ENCODE measurements around the gene MBP.
A peak's percentile ranks its signal among the peaks of the same experiment; 100 is the strongest.

The MBP gene

GRCh38 chr18:77079088-77079487 is 53.5 kb downstream of the MBP start:
- DNase-seq (ENCODE audit: insufficient read length, low spot score) (no peak), FAIRE-seq (peak; percentile 73)
- TF ChIP-seq PAX5 (IDR thresholded peaks at IDR 0.05; ENCODE audit: insufficient read depth, low read length, severe bottlenecking) (no peak), SPI1 (IDR thresholded peaks at IDR 0.05; ENCODE audit: low read depth, low read length) (no peak), POU2F2 (IDR thresholded peaks at IDR 0.05; ENCODE audit: low read depth, low read length) (no peak), TAF1 (IDR thresholded peaks at IDR 0.05; ENCODE audit: low read depth, low read length) (no peak), POLR2AphosphoS5 (IDR thresholded peaks at IDR 0.05; ENCODE audit: low read depth, low read length) (no peak), POLR2A (IDR thresholded peaks at IDR 0.05; ENCODE audit: low read depth, low read length) (no peak)

DNA sequence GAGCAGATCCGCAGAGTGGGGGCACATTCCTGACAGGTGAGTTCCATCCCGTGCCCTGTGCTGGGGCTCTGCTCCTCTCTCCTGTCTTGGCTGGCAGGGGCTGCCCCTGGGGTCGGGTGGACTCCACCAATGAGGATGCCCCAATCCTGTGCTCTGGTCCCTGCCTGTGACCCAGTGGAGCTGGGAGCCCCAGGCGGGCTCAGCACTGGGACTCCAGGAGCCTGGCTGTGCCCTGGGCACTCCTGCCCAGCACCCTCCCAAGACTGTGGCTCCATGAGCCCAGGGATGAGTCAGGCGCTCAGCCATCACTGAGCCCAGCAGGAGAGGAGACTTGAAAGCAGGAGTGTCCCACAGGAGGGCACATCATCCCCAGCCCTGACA is 53.9 kb downstream of the MBP start:
- TF ChIP-seq SPI1 (IDR thresholded peaks at IDR 0.05; ENCODE audit: low read depth, low read length) (no peak), TAF1 (IDR thresholded peaks at IDR 0.05; ENCODE audit: low read depth, low read length) (no peak), POU2F2 (IDR thresholded peaks at IDR 0.05; ENCODE audit: low read depth, low read length) (no peak), POLR2A (IDR thresholded peaks at IDR 0.05; ENCODE audit: low read depth, low read length) (no peak), POLR2AphosphoS5 (IDR thresholded peaks at IDR 0.05; ENCODE audit: low read depth, low read length) (no peak), PAX5 (IDR thresholded peaks at IDR 0.05; ENCODE audit: insufficient read depth, low read length, severe bottlenecking) (no peak)
- FAIRE-seq (no peak), DNase-seq (ENCODE audit: insufficient read length, low spot score) (no peak)

GRCh38 chr18:77077941-77078689 is 54.5 kb downstream of the MBP start:
- no peak for FAIRE-seq

GRCh38 chr18:77077401-77077800 is 55.2 kb downstream of the MBP start:
- DNase-seq (ENCODE audit: insufficient read length, low spot score) (no peak), FAIRE-seq (no peak)
- TF ChIP-seq POU2F2 (IDR thresholded peaks at IDR 0.05; ENCODE audit: low read depth, low read length), result no peak
- no peak for TF ChIP-seq POLR2AphosphoS5 (IDR thresholded peaks at IDR 0.05; ENCODE audit: low read depth, low read length)
- TF ChIP-seq POLR2A (IDR thresholded peaks at IDR 0.05; ENCODE audit: low read depth, low read length), result no peak
- no peak for TF ChIP-seq SPI1 (IDR thresholded peaks at IDR 0.05; ENCODE audit: low read depth, low read length)
- TF ChIP-seq PAX5 (IDR thresholded peaks at IDR 0.05; ENCODE audit: insufficient read depth, low read length, severe bottlenecking), result no peak
- no peak for TF ChIP-seq TAF1 (IDR thresholded peaks at IDR 0.05; ENCODE audit: low read depth, low read length)

More at GRCh38 chr18:77077941-77078689, 54.5 kb downstream of the MBP start:
- no peak for TF ChIP-seq SPI1 (IDR thresholded peaks at IDR 0.05; ENCODE audit: low read depth, low read length)
- no peak for TF ChIP-seq POU2F2 (IDR thresholded peaks at IDR 0.05; ENCODE audit: low read depth, low read length)
- TF ChIP-seq POLR2A (IDR thresholded peaks at IDR 0.05; ENCODE audit: low read depth, low read length), result no peak
- no peak for TF ChIP-seq POLR2AphosphoS5 (IDR thresholded peaks at IDR 0.05; ENCODE audit: low read depth, low read length)
- no peak for TF ChIP-seq TAF1 (IDR thresholded peaks at IDR 0.05; ENCODE audit: low read depth, low read length)
- TF ChIP-seq PAX5 (IDR thresholded peaks at IDR 0.05; ENCODE audit: insufficient read depth, low read length, severe bottlenecking), result no peak
- no peak for DNase-seq (ENCODE audit: insufficient read length, low spot score)

DNA sequence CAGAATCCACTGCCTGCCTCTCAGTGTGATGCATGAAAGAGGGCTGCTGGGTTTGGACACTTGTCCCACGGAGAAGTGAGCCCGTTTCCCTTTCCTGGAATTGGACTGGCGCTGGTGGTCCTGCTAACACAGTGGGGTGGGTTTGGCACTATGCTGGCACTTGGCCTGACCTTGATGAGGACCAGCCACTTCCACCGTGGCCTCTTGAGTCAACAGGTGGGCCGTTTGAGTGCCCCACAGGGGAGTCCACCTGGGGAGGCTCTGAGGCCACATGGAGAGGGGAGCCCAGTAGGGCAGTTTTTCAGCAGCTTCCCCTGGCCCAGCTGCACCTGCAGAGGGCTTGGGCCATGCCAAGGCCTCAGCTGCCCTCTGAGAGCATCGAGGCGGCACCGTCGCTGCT is 56.5 kb downstream of the MBP start:
- no peak for FAIRE-seq
- DNase-seq (ENCODE audit: insufficient read length, low spot score), result no peak
- TF ChIP-seq SPI1 (IDR thresholded peaks at IDR 0.05; ENCODE audit: low read depth, low read length) (no peak), POLR2AphosphoS5 (IDR thresholded peaks at IDR 0.05; ENCODE audit: low read depth, low read length) (no peak), POU2F2 (IDR thresholded peaks at IDR 0.05; ENCODE audit: low read depth, low read length) (no peak), TAF1 (IDR thresholded peaks at IDR 0.05; ENCODE audit: low read depth, low read length) (no peak), POLR2A (IDR thresholded peaks at IDR 0.05; ENCODE audit: low read depth, low read length) (no peak), PAX5 (IDR thresholded peaks at IDR 0.05; ENCODE audit: insufficient read depth, low read length, severe bottlenecking) (no peak)

DNA sequence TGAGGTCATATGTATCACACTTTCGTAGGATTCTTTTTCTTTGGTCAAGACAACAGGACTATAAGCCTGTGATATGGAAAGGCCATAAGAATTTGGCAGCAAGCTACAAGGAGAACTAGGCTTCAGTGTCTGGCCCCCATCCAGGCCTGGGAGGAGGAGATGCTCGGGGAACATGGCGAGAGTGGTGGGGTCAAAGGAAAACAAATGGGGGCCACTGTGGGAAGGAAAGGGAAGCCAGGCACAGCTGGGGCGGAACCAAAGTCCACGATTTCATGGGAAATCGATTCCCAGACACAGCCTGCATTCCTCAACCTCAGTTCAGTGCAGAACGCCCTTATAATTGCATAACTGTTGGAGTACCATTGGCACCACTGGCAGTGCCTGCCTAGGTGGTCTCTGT is 58.2 kb downstream of the MBP start:
- no peak for TF ChIP-seq PAX5 (IDR thresholded peaks at IDR 0.05; ENCODE audit: insufficient read depth, low read length, severe bottlenecking)
- TF ChIP-seq POU2F2 (IDR thresholded peaks at IDR 0.05; ENCODE audit: low read depth, low read length), result no peak
- FAIRE-seq, result no peak
- DNase-seq (ENCODE audit: insufficient read length, low spot score), result no peak

GRCh38 chr18:77073336-77074093 is 59.1 kb downstream of the MBP start:
- DNase-seq (ENCODE audit: insufficient read length, low spot score), result no peak
- TF ChIP-seq SPI1 (IDR thresholded peaks at IDR 0.05; ENCODE audit: low read depth, low read length) (no peak), POLR2A (IDR thresholded peaks at IDR 0.05; ENCODE audit: low read depth, low read length) (no peak), POU2F2 (IDR thresholded peaks at IDR 0.05; ENCODE audit: low read depth, low read length) (no peak), PAX5 (IDR thresholded peaks at IDR 0.05; ENCODE audit: insufficient read depth, low read length, severe bottlenecking) (no peak), TAF1 (IDR thresholded peaks at IDR 0.05; ENCODE audit: low read depth, low read length) (no peak), POLR2AphosphoS5 (IDR thresholded peaks at IDR 0.05; ENCODE audit: low read depth, low read length) (no peak)
- no peak for FAIRE-seq

DNA sequence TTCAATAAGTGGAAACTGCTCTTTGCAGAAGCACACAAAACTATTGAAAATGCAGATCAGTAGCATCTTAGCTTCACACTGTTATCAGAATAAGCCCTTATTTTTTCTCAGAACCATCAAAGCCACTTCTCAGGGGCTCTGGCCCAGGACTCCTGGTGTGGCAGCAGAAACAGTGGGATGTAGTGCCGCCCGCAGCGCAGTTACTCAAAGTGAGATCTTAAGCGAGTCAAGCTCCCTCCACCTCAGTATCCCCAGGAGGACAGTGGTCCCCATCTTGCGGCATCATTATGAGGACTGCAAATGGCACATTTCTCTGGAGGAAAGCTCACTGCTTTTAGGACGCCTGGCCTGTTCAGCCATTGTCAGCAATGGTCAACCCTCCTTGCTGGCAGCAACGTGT is 60.0 kb downstream of the MBP start:
- FAIRE-seq (no peak), DNase-seq (ENCODE audit: insufficient read length, low spot score) (no peak)
- TF ChIP-seq POU2F2 (IDR thresholded peaks at IDR 0.05; ENCODE audit: low read depth, low read length), result no peak
- no peak for TF ChIP-seq SPI1 (IDR thresholded peaks at IDR 0.05; ENCODE audit: low read depth, low read length)
- TF ChIP-seq POLR2A (IDR thresholded peaks at IDR 0.05; ENCODE audit: low read depth, low read length), result no peak
- no peak for TF ChIP-seq TAF1 (IDR thresholded peaks at IDR 0.05; ENCODE audit: low read depth, low read length)

DNA sequence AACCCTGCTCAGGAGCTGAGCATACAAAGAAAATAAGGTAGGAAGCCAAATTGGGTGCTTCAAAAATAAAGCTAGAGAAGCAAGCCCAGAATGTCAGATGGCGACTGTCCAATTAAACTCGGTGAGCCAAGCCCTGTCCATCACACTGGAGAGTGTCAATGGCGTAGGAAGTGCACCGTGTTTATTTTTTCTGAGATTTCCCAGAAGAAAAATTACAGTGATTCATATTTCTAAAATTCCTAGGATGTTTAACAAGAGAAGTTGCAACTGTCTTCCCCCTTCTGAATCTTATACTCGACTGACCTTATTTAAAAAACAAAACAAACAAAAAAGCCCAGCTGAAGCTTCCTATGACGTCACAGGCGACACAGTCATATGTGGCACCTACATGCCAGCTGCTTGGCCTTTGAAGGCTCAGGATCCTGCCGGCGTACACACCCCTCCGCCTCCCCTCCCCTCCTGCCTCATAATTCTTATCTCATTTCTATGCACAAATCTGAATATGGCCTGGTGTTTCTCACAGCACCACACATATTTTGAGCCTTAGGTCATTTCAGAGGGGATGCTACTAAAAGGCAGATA is 60.8 kb downstream of the MBP start:
- FAIRE-seq (no peak), DNase-seq (ENCODE audit: insufficient read length, low spot score) (no peak)
- no peak for TF ChIP-seq POLR2A (IDR thresholded peaks at IDR 0.05; ENCODE audit: low read depth, low read length)
- no peak for TF ChIP-seq POLR2AphosphoS5 (IDR thresholded peaks at IDR 0.05; ENCODE audit: low read depth, low read length)
- TF ChIP-seq PAX5 (IDR thresholded peaks at IDR 0.05; ENCODE audit: insufficient read depth, low read length, severe bottlenecking), result no peak
- TF ChIP-seq TAF1 (IDR thresholded peaks at IDR 0.05; ENCODE audit: low read depth, low read length), result no peak
- no peak for TF ChIP-seq POU2F2 (IDR thresholded peaks at IDR 0.05; ENCODE audit: low read depth, low read length)
- no peak for TF ChIP-seq SPI1 (IDR thresholded peaks at IDR 0.05; ENCODE audit: low read depth, low read length)

All from GM12891 (cell line).